ENCODE data around the gene CCNH. TPM values are rescaled to one million over a fixed set of nuclear protein-coding genes. Genes with fewer than 3 reads are reported as not detected.
A peak's percentile ranks its signal among the peaks of the same experiment; 100 is the strongest.

CCNH gene
- total RNA-seq, 1 experiment from 2014 or later: 99.2 TPM

- H3K27me3 ChIP-seq: no peaks in the 10 kb centered on the region
- peaks cover 96% of the 10 kb centered on the region for H3K36me3 ChIP-seq
- H3K4me1 ChIP-seq: peaks cover 27% of the 10 kb centered on the region
- DNase-seq: no peak
- no peaks in the 10 kb centered on the region for H3K9me3 ChIP-seq (replicated peaks)
- no peak overlapping the region for H3K4me3 ChIP-seq
- 0 out of 2 replicates have a peak overlapping the region, but pooled peaks have one; percentile 17 for H3K27ac ChIP-seq
Measured at GRCh38 chr5:87392801-87393200, 19.9 kb downstream of the CCNH start.

GRCh38 chr5:87392170-87392569, 20.6 kb downstream of the CCNH start:
- Histone ChIP-seq H3K27me3 (no peaks in the 10 kb centered on the region), H3K4me1 (peaks cover 27% of the 10 kb centered on the region), H3K9me3 (replicated peaks) (no peaks in the 10 kb centered on the region), H3K4me3 (no peak overlapping the region), H3K27ac (no peak overlapping the region), H3K36me3 (peaks cover 96% of the 10 kb centered on the region)
- DNase-seq: no peak

- H3K27me3 ChIP-seq: no peaks in the 10 kb centered on the region
- H3K36me3 ChIP-seq: peaks cover 100% of the 10 kb centered on the region
- DNase-seq: no peak
- H3K4me1 ChIP-seq: peaks cover 17% of the 10 kb centered on the region
- H3K9me3 ChIP-seq (replicated peaks): no peaks in the 10 kb centered on the region
- no peak overlapping the region for H3K27ac ChIP-seq
- no peak overlapping the region for H3K4me3 ChIP-seq
Measured at GRCh38 chr5:87390576-87391199, 22.0 kb downstream of the CCNH start.

- peaks cover 13% of the 10 kb centered on the region for H3K4me1 ChIP-seq
- H3K27me3 ChIP-seq: no peaks in the 10 kb centered on the region
- H3K27ac ChIP-seq: no peak overlapping the region
- no peak for DNase-seq
- H3K36me3 ChIP-seq: peaks cover 100% of the 10 kb centered on the region
- H3K4me3 ChIP-seq: no peak overlapping the region
- H3K9me3 ChIP-seq (replicated peaks): no peaks in the 10 kb centered on the region
Measured at GRCh38 chr5:87390075-87390474, 22.7 kb downstream of the CCNH start.

- no peaks in the 10 kb centered on the region for H3K27me3 ChIP-seq
- peaks cover 100% of the 10 kb centered on the region for H3K36me3 ChIP-seq
- no peak overlapping the region for H3K4me3 ChIP-seq
- H3K27ac ChIP-seq: no peak overlapping the region
- no peak for DNase-seq
- no peaks in the 10 kb centered on the region for H3K9me3 ChIP-seq (replicated peaks)
- peaks cover 7% of the 10 kb centered on the region for H3K4me1 ChIP-seq
Measured at GRCh38 chr5:87389296-87390034, 23.3 kb downstream of the CCNH start.

GRCh38 chr5:87388129-87388528, 24.6 kb downstream of the CCNH start:
- DNase-seq: no peak
- H3K9me3 ChIP-seq (replicated peaks): no peaks in the 10 kb centered on the region
- no peaks in the 10 kb centered on the region for H3K27me3 ChIP-seq
- H3K27ac ChIP-seq: no peak overlapping the region
- peaks cover 100% of the 10 kb centered on the region for H3K36me3 ChIP-seq
- no peak overlapping the region for H3K4me3 ChIP-seq
- peaks cover 2% of the 10 kb centered on the region; the same call in 1 of the 2 replicates for H3K4me1 ChIP-seq

- no peak for DNase-seq
- Histone ChIP-seq H3K4me3 (no peak overlapping the region), H3K4me1 (peaks cover 4% of the 10 kb centered on the region; the same call in 1 of the 2 replicates), H3K36me3 (peaks cover 100% of the 10 kb centered on the region), H3K27me3 (no peaks in the 10 kb centered on the region), H3K27ac (no peak overlapping the region), H3K9me3 (replicated peaks) (no peaks in the 10 kb centered on the region)
Measured at GRCh38 chr5:87385802-87386201, 26.9 kb downstream of the CCNH start.

GRCh38 chr5:87383216-87383615, 29.5 kb downstream of the CCNH start:
- no peak overlapping the region for H3K27ac ChIP-seq
- no peaks in the 10 kb centered on the region for H3K9me3 ChIP-seq (replicated peaks)
- H3K4me3 ChIP-seq: no peak overlapping the region
- DNase-seq: no peak
- H3K4me1 ChIP-seq: peaks cover 4% of the 10 kb centered on the region; the same call in 1 of the 2 replicates
- H3K27me3 ChIP-seq: no peaks in the 10 kb centered on the region
- peaks cover 98% of the 10 kb centered on the region for H3K36me3 ChIP-seq

- H3K27ac ChIP-seq: no peak overlapping the region
- H3K4me3 ChIP-seq: no peak overlapping the region
- no peak for DNase-seq
- H3K36me3 ChIP-seq: peaks cover 97% of the 10 kb centered on the region
- peaks cover 4% of the 10 kb centered on the region; the same call in 1 of the 2 replicates for H3K4me1 ChIP-seq
- no peaks in the 10 kb centered on the region for H3K9me3 ChIP-seq (replicated peaks)
- H3K27me3 ChIP-seq: no peaks in the 10 kb centered on the region
Measured at GRCh38 chr5:87382224-87382623, 30.5 kb downstream of the CCNH start.

GRCh38 chr5:87372705-87373104, 40.0 kb downstream of the CCNH start:
- Histone ChIP-seq H3K27ac (no peak overlapping the region), H3K27me3 (no peaks in the 10 kb centered on the region), H3K9me3 (replicated peaks) (no peaks in the 10 kb centered on the region), H3K4me3 (no peak overlapping the region), H3K4me1 (no peaks in the 10 kb centered on the region), H3K36me3 (peaks cover 51% of the 10 kb centered on the region)
- no peak for DNase-seq

GRCh38 chr5:87369431-87369830, 43.3 kb downstream of the CCNH start:
- no peaks in the 10 kb centered on the region for H3K4me1 ChIP-seq
- DNase-seq: no peak
- H3K27me3 ChIP-seq: no peaks in the 10 kb centered on the region
- H3K9me3 ChIP-seq (replicated peaks): no peaks in the 10 kb centered on the region
- no peak overlapping the region for H3K4me3 ChIP-seq
- peaks cover 40% of the 10 kb centered on the region for H3K36me3 ChIP-seq
- no peak overlapping the region for H3K27ac ChIP-seq

GRCh38 chr5:87368601-87369000, 44.1 kb downstream of the CCNH start:
- no peak for DNase-seq
- peaks cover 40% of the 10 kb centered on the region for H3K36me3 ChIP-seq

GRCh38 chr5:87367243-87367642, 45.5 kb downstream of the CCNH start:
- DNase-seq: no peak
- Histone ChIP-seq H3K4me3 (no peak overlapping the region), H3K36me3 (peaks cover 44% of the 10 kb centered on the region), H3K9me3 (replicated peaks) (no peaks in the 10 kb centered on the region), H3K27me3 (no peaks in the 10 kb centered on the region), H3K4me1 (no peaks in the 10 kb centered on the region; the same call in 1 of the 2 replicates), H3K27ac (no peak overlapping the region)

More at GRCh38 chr5:87368601-87369000, 44.1 kb downstream of the CCNH start:
- Histone ChIP-seq H3K27ac (no peak overlapping the region), H3K9me3 (replicated peaks) (no peaks in the 10 kb centered on the region), H3K27me3 (no peaks in the 10 kb centered on the region), H3K4me3 (no peak overlapping the region), H3K4me1 (no peaks in the 10 kb centered on the region)

GRCh38 chr5:87361536-87362213, 51.1 kb downstream of the CCNH start:
- Histone ChIP-seq H3K27ac (no peak overlapping the region), H3K4me1 (peaks cover 12% of the 10 kb centered on the region), H3K36me3 (peaks cover 38% of the 10 kb centered on the region), H3K9me3 (replicated peaks) (no peaks in the 10 kb centered on the region), H3K27me3 (no peaks in the 10 kb centered on the region), H3K4me3 (no peak overlapping the region)
- peak in 1 of 2 experiments; percentile 18 for DNase-seq

GRCh38 chr5:87361031-87361445, 51.7 kb downstream of the CCNH start:
- H3K4me3 ChIP-seq: no peak overlapping the region
- H3K27me3 ChIP-seq: no peaks in the 10 kb centered on the region
- H3K4me1 ChIP-seq: peaks cover 12% of the 10 kb centered on the region
- DNase-seq: peak; percentile 10 to 52
- no peaks in the 10 kb centered on the region for H3K9me3 ChIP-seq (replicated peaks)
- no peak overlapping the region for H3K27ac ChIP-seq
- peaks cover 39% of the 10 kb centered on the region for H3K36me3 ChIP-seq

Data from SJCRH30 (cell line).